COLO829 (cell line): Measurements from ENCODE around the gene TFAP2C.
A peak's percentile ranks its signal among the peaks of the same experiment; 100 is the strongest.

Source experiments
- DNase-seq: peaks from one replicate; pipeline ENCODE4 v3.0.0; 2012; ENCODE audit warnings: low spot score

TFAP2C gene

GRCh38 chr20:56628873-56629463, at the start of gene TFAP2C:
Gene TFAP2C, plus strand, starts transcription at chr20:56629306. Its CDS starts 239 bp downstream, at chr20:56629545.
- peak; percentile 83 for DNase-seq

GRCh38 chr20:56580226-56580625, 48.9 kb upstream of the TFAP2C start:
- no peak for DNase-seq

GRCh38 chr20:56581701-56582100, 47.4 kb upstream of the TFAP2C start:
- no peak for DNase-seq

GRCh38 chr20:56582542-56582941, 46.6 kb upstream of the TFAP2C start:
- no peak for DNase-seq

- no peak for DNase-seq
Measured at GRCh38 chr20:56584916-56585315, 44.2 kb upstream of the TFAP2C start.

GRCh38 chr20:56587307-56588041, 41.6 kb upstream of the TFAP2C start:
- no peak for DNase-seq

GRCh38 chr20:56588996-56589395, 40.1 kb upstream of the TFAP2C start:
- DNase-seq, result no peak

- DNase-seq, result no peak
Measured at GRCh38 chr20:56589633-56590032, 39.5 kb upstream of the TFAP2C start.

- no peak for DNase-seq
Measured at GRCh38 chr20:56590888-56591287, 38.2 kb upstream of the TFAP2C start.

GRCh38 chr20:56592211-56592610, 36.9 kb upstream of the TFAP2C start:
- DNase-seq, result no peak

- DNase-seq, result no peak
Measured at GRCh38 chr20:56592817-56593216, 36.3 kb upstream of the TFAP2C start.

GRCh38 chr20:56595746-56596475, 33.2 kb upstream of the TFAP2C start:
- DNase-seq, result no peak

GRCh38 chr20:56601166-56601565, 27.9 kb upstream of the TFAP2C start:
- DNase-seq, result no peak

- no peak for DNase-seq
Measured at GRCh38 chr20:56604673-56605072, 24.4 kb upstream of the TFAP2C start.

- DNase-seq, result no peak
Measured at GRCh38 chr20:56605261-56605996, 23.7 kb upstream of the TFAP2C start.

GRCh38 chr20:56606174-56606945, 22.7 kb upstream of the TFAP2C start:
- DNase-seq, result no peak

GRCh38 chr20:56607061-56607704, 21.9 kb upstream of the TFAP2C start:
- no peak for DNase-seq

- no peak for DNase-seq
Measured at GRCh38 chr20:56608376-56608775, 20.7 kb upstream of the TFAP2C start.

GRCh38 chr20:56609321-56609720, 19.8 kb upstream of the TFAP2C start:
- DNase-seq, result no peak

- DNase-seq, result no peak
Measured at GRCh38 chr20:56610098-56610497, 19.0 kb upstream of the TFAP2C start.

- no peak for DNase-seq
Measured at GRCh38 chr20:56614196-56614595, 14.9 kb upstream of the TFAP2C start.
